Inflammatory macrophage treated with lipopolysaccharide for 1 hour (primary cell): ENCODE data around the gene TREM2.

Source experiments
- DNase-seq, 2 donors: peaks; one replicate each; pipeline ENCODE4 v3.0.0-alpha.2; 2020 to 2022

Gene TREM2

DNA sequence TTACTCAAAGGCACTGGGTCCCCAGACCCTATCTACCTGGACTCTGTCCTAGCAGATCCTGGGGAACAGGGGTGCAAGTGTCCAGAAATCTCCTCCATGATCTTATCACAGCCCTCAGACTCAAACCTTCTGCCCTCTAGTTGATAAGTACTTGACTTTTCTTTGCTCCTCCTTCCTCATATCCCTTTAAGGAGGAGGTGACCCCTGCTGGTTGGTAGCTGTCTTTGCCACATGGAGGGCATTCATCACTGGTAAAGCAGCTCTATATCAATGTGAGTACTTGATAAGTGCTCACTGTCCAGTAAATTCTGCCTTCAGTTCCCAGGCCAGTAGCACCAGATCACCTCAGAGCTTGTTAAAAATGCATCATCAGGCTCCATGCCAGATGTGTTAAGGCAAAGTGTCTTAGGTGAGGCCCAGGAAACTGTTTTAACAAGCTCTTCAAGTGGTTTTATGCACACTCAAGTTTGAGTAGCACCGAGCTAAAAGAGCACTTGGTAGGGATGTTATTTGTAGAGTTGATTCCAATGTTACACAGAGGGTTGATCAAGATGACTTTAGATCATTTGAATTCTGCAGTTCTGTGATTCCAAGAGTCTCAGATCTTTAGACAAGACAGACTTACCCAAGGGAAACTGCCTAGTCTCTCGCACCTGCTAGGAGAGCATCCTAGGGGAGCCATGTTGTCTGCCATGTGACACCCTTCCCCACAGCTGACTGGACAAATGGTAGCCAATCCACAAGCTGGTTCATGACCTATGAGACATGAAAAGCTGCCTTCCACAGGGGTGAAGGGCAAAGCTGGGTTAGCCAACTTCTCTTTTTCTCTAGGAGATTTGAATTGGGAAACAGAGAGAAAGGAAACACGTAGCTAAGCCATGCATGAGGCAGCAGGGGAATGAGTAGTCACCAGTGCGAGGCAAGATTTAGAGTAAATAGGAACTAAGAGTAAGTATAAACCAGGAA, 19.4 kb upstream of the TREM2 start:
- peak; percentile 93 to 98 for DNase-seq

DNA sequence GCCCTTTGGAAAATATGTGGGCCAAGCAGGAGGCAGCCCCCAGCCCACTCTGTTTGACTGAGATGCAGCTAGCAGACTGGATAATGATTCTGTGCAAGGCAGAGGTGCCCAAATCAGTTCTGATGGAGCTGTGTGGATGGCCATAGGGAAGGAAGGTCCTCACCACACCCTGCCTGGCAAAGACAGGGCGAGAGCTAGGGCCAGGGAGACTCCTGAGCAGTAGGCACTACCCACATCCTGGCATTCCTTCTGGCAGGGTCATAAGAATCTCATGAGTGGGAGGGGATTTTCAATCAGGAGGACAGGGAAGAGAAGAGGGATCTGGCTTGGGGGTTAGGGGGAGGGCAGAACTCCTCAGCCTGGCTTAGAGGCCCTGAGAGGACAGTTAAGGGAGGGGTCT, 18.6 kb upstream of the TREM2 start:
- no peak for DNase-seq

DNA sequence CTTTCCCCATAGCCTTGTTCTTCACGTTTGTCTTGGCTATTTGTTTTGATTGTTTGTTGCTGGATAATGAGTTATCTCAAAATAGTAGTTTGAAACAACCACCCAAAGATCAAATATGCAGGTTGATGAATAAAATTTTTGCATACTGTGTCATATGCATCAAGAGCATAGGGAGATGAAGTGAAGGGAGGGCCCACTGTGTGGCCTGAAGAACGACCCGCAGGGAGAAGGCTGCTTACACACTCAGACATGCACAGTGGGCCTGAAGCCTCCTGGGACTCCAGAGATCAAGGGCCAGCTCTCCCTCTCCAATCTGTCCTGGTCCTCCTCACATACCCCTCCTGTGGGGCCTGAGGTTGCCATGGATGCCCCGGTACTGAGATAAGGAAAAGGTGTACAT, 16.2 kb upstream of the TREM2 start:
- no peak for DNase-seq

GRCh38 chr6:41177695-41178094, 14.8 kb upstream of the TREM2 start:
- DNase-seq: no peak

DNA sequence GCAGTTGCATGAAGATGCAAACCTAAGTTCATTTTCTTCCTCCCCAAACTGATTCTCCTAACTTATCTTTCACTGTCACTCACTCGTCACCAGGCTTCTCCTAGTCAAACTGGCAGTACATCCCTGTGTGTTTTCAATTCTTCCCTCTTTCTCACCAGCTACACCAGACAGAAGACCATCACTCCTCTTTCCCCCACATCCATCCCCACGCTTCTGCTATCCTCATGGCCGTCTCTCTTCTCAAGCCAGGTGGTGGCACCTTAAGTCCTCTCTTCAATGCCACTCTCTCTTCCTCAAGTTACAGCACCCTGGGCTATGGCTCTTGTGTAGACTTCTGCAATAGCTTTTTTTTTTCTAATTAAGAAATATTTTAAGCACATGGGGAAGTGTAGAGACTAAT, 14.4 kb upstream of the TREM2 start:
- DNase-seq: no peak

- no peak for DNase-seq
These were observed 13.3 kb upstream of the TREM2 start for GRCh38 chr6:41176189-41176588.

- DNase-seq: no peak
These were observed 12.2 kb upstream of the TREM2 start for GRCh38 chr6:41175084-41175483.

DNA sequence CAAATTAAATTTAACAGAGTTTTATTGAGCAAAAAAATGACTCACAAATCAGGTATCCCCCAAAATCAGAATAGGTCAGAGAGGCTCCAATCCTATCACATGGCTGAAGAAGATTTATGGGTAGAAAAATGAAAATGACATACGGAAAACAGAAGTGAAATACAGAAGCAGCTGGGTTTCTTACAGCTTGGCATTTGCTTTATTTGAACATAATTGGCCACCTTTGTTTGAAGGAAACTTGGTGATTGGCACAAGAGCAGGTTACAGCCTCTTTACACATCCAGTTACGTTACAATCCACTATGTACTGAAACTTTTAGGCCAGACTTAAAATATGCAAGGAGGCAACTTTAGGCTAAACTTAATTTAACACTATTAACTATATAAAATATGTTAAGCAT, 11.7 kb upstream of the TREM2 start:
- DNase-seq: peak; percentile 18 to 36

DNA sequence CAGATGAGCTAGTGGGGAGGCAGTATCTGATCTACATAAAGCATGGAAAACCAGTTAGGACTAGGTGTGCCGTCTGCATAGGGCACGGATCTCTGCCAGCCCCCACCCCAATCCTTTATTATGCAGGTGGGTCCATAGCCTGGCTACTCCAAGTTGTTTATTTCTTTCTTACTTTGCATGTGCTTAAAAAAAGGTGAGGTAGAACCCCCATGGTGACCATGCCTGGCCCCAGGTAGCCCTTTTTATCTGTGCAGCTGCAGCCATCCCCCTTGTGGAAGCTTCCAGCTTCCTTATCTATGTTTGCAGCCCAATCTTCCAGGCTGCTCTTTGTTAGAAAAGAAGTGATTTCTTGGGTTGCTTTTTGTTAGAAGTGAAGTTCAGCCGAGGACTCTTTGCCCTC, 9.0 kb upstream of the TREM2 start:
- DNase-seq: no peak

DNA sequence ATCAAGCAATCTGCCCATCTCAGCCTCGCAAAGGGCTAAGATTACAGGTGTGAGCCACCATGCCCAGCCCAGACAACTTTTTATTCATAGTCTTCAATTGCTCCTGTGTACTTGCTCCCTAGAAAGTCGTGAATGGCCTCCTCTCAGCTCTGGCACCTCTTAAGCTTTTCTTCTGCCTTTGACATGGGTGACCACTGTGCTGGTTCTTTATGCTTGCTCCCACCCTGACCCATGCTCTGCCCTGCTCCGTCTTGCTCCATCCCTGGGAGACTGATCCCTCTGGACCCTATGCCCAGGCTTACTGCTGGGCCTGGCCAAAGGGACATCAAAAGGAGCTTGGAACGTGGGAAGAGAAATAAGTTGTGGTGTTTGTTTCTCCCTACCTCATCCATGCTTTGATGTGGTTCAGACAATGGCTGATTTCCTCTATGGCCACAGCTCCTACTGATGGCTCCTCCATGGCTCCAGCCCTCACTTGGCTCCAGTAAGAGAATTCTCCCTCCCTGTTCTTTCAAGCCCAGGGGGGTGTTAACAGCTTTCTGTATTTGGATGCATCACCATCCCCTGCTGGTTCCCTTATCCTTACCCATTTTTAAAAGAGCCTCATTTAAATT, 7.7 kb upstream of the TREM2 start:
- DNase-seq: no peak

DNA sequence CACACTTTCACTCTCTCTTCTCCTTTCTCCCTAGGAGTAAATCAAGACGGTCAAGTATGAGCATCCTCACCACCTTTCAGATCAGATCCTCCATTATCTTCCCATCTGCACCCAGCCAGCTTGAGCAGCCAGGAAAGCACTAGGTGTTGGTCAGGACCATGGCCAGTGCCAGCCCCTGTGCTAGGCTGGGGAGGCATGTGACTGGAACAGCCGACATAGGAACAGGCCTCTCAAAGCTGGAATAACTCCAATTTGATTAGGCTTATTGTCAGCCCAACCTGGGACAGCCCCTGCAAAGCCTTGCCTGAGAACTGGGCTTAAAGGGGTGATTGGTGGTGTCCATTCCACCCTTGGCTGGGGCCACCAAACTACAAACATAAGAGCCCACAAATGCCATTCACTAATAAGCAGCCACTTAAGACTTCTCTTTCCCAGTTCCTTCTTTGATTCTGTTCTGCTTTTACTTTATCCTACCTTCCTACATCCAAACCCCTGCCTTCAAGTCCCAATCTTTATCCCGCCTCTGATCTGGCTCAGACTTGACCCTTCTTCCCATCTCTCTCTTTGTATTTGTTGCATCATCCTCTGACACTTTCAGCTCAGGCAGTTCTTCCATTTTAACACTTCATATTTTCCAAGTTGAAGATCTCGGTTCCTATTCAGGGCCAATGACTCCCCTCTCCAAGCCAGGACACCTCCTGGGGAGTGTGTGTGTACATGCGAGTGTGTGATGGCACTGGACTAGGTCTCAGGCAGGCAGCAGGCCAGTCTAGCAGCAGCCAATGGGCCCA, 4.5 kb upstream of the TREM2 start:
- DNase-seq: no peak

DNA sequence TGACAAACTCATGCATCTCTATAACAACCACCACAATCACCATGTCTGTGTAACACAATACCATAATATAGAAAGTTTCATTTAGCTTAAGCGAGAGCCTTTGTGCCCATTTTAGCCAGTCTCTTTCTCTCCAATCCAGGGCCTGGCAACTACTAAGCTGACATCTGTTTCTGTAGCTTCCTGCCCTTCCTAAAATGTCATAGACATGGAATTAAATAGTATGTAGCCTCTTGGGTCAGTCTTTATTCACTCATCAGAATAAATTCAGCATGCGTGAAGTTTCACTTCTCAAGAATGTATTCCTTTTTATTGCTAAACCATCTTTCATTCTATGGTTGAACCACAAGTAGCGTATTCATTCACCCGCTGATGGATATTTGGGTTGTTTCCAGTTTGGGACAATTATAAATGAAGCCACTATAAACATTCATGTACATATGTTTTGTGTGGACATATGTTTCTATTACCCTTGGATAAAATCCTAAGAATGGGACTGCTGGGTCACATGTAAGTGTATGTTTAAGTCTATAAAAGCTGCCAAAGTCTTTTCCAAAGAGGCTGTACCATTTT, 1.7 kb upstream of the TREM2 start:
- no peak for DNase-seq

GRCh38 chr6:41163419-41163717, 452 bp upstream of the TREM2 start:
- DNase-seq: no peak

- peak; percentile 65 to 66 for DNase-seq
These were observed 914 bp downstream of the TREM2 start for GRCh38 chr6:41161851-41162552.

GRCh38 chr6:41161380-41161779, 1.5 kb downstream of the TREM2 start:
- DNase-seq: no peak

DNA sequence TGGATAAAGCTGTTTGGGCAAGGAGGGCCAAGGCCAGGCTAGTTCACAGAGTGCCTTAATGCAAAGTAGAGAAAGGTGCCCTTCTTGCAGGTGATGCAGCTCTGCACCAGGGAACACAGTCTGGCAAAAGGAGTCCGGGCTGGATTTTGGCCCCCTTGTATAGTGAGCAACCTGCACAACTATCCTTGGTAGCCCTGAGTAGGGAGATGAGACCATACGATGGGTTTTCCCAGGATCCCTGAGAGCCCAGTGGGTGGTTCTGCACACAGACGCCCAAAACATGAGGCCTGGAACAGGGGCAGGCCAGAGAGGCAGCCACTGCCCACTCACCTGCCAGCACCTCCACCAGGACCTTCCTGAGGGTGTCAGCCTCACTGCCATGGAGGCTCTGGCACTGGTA, 2.0 kb downstream of the TREM2 start:
- no peak for DNase-seq

DNA sequence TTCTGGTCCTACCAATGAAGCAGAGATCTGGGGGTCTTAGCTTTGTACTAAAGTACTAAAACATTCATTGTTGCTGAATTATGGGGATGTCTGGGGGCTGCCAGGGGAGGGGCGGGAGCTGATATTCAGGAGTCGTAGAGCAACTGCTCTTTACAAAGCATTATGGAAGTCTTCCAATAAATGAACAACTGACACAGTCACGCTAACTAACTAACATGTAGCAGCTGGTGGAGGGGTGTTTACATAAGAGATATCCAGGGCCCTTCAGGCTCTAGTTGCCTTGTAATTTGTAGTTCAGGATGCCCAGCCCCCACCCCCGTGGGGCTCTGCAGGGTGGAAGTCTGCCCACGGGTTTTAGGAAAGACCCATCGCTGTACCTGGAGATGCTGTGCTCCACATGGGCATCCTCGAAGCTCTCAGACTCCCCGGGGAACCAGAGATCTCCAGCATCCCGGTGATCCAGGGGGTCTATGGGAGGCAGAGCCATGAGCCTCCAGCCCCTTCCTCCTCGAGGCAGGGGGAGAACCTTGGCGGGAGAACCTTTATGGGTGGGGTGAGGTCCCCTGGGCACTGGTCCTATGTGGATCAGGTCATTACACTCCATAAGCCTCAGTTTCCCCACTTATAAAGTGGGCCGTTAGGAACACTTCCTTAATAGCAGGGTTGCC, 3.4 kb downstream of the TREM2 start:
- DNase-seq: no peak

DNA sequence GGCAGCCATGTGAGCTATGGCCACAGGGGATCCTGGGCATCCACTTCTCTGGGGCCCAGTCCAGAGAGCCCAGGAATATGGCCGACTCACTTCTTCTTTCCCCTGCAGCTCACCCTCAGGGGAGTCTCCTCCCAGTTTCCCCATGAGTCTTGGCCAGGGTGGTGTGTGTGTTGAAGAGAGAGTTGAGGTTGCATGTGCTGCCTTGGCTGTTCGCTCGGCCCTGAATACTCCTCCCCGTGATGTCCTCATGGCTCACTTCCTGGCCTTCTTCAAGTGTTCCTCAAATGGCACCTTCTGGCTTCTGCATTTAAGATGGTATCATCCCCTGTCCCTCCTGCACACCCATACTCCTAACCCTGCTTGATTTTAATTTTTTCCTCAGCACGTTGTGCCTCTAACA, 5.6 kb downstream of the TREM2 start:
- DNase-seq: peak; percentile 64 to 69

- DNase-seq: no peak
These were observed 6.1 kb downstream of the TREM2 start for GRCh38 chr6:41156771-41157170.

GRCh38 chr6:41156001-41156400, 6.9 kb downstream of the TREM2 start:
- no peak for DNase-seq

DNA sequence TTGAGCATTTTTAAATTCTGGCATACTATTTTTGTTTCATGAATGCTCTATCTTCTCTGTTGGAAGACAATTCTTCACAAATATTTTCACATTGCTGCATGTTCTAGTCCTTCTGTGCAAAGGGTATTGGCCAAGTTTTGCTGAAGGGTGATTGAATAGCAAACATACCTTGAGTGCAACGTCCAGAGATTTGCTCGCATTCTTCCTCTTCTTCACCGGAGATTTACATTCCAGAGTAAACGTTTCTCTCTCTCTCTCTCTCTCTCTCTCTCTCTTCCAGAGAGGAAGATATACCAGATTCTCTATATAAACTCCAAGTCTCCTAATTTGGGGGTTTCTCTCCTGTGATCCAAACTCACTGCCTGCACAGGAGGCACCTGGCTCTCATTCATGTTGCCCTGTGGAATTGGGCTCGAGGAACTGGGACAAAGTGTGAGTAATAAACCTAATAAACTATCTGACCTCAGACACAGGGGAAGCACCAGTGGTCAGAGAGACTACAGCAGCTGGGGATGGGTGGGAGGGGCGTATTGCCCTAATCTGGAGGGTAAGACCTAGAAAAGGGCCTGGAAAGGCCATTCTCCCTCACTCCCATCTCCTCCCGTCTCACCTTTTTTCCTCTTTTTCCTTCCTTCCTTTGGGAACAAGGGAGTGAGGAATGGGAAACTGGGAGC, 7.6 kb downstream of the TREM2 start:
- DNase-seq: no peak
